NK-92 treated with Interleukin-12 subunit alpha and Interleukin-12 subunit beta, amount 100 ng/mL, for 24 hours (cell line): ENCODE results near the gene GALNTL6.

Experiments
- DNase-seq: peaks from one replicate; lab custom pipeline; 2025; lab: John Stamatoyannopoulos, UW

Gene GALNTL6

DNA sequence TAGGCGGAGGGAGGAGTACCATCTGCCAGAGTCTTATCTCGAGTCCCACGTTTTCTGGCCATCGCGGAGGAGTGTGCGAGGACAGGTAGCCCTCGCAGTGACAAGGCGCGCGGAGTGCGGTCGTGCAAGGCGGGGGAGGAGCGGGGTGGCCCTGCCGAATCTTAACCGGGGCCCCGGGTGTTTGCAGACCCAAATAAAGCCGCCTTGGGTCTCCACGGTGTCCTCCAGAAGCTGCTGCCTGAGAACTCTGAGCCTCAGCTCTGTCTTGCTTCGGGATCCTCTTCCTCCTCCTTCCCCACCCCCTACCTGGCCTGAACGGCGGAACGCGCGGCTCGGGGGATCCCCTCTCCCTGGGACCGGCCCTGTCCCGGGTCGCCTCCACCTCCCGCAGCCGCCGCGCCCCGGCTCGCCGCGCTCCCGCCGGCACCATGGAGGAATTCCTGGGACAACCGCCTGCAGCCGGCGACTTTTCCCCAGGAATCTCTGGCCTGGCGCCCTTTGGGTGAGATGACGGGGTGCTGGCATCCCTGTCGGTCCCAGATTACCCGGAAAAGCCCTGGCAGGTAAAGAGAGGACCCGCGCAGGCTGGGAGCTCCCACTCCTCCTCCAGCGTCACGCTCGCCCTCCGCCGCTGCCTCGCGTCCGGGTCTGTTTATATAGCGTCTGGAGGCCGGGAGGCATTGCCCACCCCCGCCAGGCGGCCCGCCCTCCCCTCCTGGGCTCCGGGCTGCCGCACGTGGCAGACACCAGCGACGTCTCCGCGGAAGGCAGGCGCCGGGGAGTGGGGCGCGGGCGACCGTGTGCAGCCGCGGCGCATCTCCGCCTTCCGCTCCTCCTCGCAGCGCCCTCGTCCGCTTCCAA, at the start of gene GALNTL6:
TSS of gene GALNTL6 (plus strand) at position 740 of the 861 bp plus-strand sequence.
- DNase-seq: no peak

DNA sequence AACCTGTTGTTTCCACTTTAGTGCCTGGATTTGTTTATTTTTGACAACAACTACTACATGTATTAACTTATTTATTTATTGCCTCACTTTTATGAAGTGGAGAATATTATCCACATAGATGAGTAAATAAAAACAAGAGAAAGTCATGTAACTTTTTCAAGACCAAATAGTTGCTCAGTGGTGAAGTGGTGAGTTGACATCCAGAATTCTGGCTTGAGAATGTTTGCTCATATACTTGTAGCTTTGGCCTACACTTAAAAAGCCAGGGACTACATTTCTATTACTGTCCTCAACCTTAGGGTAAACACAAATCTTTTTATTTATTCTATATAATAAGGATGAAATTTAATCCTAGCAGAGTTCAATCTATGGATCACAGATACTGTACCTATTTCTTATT, 47.7 kb upstream of the GALNTL6 start:
- no peak for DNase-seq

DNA sequence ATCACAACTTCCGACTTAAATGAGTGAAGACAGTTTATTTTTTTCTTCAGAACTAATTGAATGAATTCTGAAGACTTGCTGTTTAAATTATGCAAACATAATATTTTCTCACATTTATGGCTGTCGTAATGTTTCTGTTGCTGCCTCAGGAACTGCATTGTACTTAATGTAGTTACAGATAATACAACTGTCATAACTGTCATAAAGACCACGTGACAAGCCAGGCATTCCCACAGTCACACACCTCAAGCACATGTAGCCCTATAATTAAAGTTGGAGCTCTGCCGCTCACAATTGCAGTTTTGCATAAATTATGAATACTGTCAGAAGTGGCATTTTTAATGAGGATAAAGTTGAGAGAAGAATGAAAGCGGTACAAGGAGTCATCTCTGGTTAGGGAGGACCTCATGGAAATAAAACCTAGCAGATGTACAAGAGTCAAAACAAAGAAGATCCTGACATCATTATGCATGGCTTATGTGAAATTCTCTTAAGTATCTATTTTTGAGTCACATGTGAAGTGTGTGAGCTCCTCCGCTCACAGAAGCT, 38.5 kb upstream of the GALNTL6 start:
- no peak for DNase-seq

DNA sequence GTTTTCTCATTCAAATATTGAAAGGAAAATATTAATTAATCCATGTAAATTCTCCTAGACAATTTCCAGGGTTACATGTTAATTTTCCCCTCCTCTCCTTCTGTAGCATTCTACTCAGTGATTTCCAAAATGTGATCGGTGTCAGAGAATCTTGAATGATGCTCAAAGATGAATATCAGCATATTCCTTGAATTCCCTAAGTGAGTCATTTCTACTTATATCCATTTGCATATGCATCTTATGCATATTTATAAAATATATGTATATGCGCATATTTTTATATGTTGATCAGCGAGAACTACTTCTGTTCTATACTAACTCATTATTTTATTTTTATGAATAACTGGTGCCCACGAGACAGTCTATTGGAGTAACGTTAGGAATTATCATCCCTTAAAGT, 33.9 kb upstream of the GALNTL6 start:
- no peak for DNase-seq

DNA sequence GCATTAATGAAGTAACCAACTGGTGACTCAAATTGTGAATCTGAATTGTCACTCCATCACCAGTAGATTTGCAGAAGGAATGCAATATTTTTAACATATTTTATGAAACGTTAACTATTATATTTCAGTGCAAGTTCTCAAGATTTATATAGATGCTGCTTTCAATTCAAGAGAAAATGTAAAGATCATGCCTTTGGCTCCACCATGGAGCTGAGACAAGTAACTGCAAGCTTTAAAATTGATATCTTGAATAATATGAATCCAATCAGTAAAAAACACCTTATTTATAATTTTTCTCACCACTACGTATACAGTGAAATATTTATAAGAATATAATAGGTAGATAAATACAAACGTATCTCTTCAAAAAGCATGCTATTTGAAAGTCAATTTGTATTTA, 27.8 kb upstream of the GALNTL6 start:
- no peak for DNase-seq

DNA sequence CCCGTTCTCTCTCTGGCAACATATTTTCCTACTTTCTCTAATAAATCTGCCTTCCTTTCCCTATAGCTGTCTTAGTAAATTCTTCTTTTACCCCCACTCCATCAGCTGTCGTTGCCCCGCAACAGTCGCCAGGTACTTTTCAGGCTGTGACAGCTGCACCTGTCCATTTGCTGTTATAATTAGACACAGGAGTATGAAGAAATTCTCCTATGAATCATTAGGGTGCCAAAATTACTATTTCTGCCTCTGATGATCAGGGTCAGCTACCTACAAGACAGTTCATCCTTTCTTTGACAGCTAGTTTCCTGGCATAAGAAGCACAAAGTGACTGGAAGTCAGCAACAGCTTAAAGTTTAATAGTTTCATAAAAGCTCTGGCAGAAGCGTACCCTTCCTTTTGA, 19.5 kb upstream of the GALNTL6 start:
- no peak for DNase-seq

DNA sequence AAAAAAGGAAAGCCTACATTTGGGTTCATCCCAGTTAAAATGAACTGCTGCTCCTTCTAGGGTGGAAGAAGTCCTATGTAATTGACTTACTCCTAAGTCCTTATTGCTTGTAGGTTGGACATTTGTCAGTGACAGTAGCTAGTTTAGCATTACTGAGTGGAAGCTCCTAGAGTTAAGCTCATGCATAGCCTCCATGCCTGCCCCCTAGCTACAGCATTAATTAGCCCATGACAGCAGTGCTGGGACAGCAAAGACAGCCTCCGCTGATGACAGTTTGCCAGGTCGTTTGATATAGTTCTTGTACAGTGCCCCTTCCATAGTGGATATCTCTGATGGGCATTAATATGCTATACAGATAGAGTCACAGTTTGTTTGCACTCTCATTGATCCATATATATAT, 18.7 kb upstream of the GALNTL6 start:
- DNase-seq: no peak

DNA sequence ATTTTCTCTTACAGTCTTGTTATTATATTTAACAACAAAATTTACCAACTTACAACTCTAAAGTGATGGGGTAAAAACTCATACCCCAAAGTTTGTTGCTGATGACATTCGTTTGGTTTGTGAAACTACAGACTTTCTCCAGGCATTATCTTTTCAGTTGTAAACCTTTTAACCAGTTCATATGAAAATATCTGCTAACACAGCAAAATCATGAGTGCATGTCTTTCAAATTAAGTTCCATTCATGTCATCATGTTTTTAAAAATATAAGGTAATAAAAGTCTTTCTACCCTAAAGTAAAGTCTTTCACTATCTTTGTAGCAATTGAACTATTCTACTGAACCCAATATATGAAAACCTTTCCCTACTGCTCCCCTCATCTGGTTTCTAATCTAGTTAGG, 3.4 kb upstream of the GALNTL6 start:
- DNase-seq: no peak

DNA sequence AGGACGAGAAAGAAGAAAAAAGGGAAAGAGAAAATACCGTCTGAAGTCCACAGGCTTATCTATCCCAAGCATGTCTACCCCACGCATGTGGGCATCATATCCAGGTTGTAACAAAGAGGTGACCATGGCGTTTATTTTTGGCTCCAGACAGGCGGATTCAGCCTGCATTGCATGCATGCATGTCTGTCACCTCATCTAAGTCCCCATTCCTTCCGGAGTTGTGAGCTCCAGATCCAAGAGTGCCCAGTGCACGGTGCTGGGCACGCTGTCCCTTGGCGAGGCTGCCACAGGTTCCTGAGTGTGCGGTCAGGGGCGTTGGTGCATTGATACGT, 905 bp upstream of the GALNTL6 start:
- no peak for DNase-seq

DNA sequence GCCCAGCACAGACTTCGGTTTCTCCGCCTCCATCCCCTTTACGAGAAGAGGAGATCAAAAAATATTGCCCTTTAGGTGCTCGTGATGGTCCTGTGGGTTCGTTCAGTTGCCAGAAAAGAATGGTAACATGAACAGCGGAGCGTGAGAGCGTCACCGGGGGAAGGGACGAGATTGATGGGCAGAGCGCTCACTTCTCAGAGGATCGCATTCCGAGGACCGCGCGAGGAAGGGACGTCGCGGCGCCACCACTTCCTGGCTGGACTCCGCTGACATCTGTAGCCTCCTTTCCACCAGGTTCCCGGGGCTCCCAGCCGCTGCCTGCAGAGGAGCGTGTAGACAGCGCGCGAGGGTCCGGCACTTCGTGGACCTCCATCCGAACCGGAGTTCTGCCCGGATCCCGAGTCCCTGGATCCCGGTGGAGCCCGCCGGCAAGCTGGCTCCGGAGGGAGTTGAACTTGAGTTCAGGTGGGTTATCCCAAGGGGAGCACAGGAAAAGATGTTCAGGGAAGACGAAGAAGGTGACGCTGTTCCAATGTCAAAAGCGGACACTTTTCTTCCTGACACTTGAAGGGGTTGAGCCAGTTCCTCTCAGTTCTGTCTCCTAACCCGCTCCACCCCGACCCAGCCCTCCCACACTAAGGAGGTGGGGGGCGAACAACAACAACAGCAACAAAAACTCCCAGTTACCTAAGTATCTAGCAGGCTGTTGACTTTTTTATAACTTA, 484 bp downstream of the GALNTL6 start:
- DNase-seq: no peak

DNA sequence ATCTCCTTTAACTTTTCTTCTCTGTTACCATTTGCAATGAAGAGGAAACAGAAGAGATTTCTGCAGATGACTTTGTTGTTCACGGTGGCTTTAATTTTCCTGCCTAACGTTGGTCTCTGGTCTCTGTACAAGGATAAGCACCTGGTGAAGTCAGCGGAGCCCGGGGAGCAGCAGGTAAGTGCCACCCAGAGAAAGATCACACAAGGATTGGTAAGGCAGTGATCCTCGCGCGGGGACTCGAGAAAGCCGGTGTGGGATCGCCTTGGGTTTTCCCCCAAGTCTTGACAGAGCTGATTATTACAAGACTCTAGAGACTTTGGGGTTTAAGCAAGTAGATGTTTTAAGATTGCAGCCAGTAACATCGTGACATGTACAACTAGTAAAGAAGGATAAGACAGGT, 1.3 kb downstream of the GALNTL6 start:
- DNase-seq: no peak

DNA sequence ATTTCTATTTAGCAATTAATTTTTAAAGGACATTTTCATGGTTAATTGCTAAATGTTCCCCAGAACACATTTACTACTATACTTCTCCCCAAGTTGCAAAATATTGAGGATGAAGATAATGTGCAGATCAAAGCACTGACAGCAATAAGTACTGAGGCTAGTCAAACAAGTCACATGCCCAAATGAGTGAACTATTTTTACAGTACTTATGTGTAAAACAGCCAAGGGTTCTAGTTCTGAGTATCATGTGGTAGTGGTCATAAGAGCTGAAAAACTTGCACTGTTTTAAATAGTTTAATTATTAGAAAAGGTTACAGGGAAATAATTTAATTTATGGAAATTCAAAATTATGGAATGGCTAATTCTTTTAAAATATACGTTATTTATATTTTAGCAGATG, 3.8 kb downstream of the GALNTL6 start:
- DNase-seq: no peak

DNA sequence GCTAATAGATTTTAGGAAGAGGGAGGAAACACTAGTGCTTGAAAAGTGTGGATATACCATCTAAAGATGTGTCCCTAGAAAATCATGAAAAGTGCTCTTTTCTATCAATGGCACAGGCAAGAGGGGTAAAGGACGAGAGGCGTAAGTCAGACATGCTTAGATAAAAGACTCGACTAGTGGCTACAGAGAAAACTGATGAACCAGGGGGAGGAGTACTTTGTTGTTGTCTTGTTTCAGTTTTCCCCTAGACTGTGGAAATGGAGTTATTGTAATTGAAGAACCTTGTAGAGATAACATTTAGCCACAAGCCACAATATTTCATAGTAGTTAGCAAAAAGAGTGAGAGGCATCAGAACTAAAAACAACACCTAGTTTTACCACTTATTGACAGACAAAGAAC, 21.4 kb downstream of the GALNTL6 start:
- no peak for DNase-seq

DNA sequence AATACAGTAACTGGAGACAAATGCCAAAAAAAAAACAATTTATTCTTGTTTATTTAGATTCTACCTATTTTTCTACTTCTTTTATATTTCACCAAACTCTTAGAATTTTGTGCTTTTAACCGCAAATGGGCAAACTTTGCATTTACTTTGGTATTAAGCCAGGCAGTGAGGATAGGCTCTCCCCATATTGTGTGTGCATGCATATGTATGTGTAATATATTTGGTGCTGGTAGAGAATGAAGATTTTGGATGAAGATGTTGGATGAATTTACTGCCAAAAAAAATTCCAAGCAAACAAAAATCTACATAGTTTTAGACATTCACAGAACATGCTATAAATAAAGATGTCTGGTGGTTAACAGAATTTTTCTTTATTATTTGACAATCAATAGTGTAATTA, 30.3 kb downstream of the GALNTL6 start:
- DNase-seq: no peak

DNA sequence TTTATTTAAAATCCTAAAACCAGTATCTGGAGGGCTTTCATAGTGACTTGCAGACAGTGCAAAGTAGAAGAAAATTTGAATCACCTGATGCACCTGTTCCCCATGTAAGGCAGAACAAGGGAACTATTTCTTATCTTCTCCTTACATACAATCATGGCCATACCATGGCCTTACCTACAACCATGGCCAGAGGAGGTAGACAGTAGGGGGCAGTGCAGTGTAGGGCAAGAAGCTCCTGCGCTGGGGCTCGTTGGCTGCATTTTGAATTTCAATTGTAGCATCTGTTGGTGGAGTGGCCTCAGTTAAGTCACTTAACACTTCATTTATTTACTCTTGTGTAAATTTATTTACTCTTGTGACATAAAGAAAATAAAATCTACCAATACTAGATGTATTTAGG, 33.0 kb downstream of the GALNTL6 start:
- no peak for DNase-seq

DNA sequence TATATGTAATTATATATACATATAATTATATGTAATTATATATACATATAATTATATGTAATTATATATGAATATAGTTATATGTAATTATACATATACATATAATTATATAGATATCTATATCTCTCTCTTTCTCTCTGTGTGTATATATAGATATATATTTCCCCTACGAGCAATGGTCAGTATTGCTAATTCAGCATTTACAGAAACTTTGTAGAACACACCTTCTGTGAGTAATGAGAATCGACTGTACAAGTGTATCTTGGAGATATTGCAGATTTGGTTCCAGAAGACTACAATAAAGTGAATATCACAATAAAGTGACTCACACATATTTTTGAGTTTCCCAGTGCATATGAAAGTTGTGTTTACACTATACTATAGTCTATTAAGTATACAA, 33.7 kb downstream of the GALNTL6 start:
- no peak for DNase-seq

DNA sequence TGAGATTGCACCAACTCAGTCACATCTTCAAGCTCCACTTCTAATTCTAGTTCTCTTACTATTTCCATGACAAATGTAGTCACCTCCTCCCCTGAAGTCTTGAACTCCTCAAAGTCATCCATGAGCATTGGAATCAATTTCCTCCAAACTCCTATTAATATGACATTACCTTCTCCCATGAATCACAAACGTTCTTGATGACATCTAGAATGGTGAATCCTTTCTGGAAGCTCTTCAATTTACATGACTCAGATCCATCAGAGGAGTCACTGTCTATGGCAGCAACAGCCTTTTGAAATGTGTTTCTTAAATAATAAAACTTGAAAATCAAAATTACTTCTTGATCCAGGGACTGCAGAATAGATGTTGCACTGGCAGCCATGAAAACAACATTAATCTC, 34.5 kb downstream of the GALNTL6 start:
- no peak for DNase-seq

DNA sequence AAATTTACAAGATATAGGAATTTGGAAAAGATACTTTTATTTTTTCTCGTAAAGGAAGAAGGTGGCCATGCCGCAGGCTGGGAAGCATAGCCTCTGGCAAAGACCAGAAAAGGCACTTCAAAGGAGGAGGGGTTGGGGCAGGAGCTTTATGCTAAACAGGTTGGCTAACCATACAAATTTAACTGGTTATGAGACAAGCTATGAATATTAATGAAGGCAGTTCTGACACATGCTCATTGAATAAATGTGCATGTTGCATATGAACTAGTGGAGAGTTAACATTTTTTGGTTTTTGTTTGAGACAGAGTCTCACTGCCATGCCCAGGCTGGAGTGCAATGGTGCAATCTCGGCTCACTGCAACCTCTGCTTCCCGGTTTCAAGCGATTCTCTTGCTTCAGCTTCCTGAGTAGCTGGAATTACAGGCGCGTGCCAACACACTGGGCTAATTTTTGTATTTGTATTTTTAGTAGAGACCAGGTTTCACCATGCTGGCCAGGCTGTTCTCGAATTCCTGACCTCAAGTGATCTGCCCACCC, 36.5 kb downstream of the GALNTL6 start:
- no peak for DNase-seq

DNA sequence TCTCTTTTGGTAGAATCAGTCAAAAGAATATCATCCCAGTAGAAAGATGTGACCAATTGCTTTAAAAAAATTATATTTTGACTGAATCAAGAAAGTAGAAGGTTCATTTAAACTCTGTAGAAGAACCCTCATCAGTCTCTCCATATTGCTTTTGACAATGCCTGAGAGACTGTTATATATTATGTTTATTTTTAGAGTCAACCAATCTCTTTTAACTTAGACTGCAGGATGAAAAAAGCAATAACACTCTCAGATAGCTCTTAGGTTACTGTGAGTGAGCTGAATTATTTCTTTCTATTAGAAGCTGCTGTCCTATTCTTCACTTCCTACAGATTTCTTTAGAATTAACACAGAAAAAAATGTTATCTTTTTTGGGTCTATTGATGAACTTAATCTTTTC, 38.1 kb downstream of the GALNTL6 start:
- DNase-seq: no peak

DNA sequence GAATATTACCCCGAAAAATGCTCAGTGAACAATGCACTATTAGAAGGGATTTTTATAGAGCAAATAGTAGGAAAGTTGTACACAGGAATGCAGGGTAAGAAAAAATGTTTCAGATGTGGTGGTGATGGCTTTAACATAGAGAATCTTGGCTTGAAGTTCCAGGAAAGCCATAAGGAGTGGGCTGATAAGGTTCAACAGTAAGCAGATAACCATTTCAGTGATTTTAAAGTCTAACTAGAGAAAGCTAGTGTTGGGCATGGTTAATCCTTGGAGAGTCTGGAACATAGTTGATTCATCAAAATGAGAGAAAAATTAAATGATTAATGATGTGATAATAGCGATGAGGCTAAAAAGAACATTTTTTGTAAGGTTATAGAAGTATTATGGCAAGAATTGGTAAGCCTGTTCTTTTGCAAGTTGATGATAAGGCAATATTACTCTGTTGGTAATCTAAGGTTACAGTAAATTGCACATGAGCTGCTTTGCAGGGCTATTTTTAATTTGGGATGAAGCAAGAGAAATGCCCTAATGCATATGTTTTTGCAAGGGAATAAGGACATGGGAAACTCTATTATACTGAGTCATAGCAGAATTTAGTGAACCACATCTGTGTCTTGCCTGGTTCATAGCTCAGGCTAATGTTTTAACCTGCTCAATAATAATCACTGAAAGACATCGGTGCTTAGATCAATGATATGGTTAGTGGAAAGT, 44.3 kb downstream of the GALNTL6 start:
- no peak for DNase-seq

DNA sequence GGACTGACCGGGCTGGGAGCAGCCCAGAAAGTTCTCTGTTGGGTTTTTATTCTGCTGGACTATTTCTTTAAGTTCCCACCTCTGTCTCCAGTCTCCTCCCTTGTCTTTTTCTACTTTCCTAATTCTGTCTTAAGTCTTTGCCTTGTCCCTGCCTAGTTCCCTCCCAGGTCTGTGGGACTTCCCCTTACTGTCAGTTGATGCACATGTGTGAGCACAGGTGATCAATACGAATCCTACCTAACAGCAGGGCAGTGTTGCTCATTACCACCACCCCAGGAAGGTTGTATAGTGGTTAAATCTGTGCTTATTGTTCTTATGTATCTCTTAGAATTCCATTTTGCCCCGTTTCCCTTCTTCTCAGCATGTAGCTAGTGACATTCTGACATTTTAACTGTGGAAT, 62.1 kb downstream of the GALNTL6 start:
- DNase-seq: no peak

DNA sequence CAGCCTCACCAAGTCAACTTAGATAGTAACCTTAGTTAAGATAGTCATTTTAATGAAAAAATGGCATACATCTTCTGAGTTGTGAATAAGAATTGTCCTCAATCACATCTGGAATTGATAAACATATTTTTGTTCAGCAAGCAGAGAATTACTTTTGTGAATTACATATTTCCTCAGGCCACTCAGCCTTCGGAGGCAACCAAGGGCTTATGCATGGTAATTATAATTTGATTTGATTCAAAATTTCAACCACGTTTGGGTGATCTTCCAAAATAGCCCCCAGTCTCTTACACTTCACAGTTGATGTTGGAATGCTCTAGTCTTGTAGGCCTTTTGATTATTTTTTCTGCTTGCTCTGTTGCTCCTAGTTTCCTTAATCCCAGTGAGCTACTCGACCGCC, 63.4 kb downstream of the GALNTL6 start:
- DNase-seq: no peak

DNA sequence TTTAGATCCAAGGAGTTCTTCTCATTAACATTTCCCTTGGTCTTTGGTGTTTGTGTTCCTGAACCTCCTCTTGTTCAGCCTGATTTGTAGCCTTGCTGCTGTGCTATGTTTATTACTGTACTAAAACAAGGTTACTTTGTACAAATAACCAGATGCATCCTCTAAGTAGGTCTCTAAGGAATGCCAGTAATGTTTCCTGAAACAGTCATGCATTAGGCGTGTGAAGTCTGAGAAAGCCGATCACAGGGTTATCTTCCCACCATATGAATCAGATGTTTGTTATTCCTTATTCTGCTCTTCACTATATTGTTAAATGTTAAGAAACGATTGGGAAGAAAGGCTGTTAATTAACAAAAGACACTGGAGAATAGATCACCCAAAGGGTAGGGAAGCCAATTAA, 66.9 kb downstream of the GALNTL6 start:
- no peak for DNase-seq
